GM23338 (cell line): ENCODE results near the gene DUS2. TPM values are rescaled to one million over a fixed set of nuclear protein-coding genes. Genes with fewer than 3 reads are reported as not detected.

Source experiments
- ATAC-seq: fragments of 200-7000 bp; cut with Tn5 transposase; 3 replicates; pipeline ENCODE4 v1.9.1; 2020
- DNase-seq: peaks from one replicate; pipeline ENCODE4 v3.0.0-alpha.2; 2015; ENCODE audit warnings: low spot score
- H2AFZ ChIP-seq: fragments of 200-600 bp; sonication (generic); 2 replicates; pipeline ENCODE4 v1.8.0; 2016; ENCODE audit warnings: antibody characterized with exemption, mild to moderate bottlenecking, moderate library complexity
- H3F3A ChIP-seq: fragments of 200-600 bp; sonication (generic); replicated peaks from 2 replicates; pipeline ENCODE4 v1.8.0; 2017; ENCODE audit warnings: antibody characterized with exemption, mixed run types, low read depth
- H3K27ac ChIP-seq: fragments of 200-600 bp; sonication (generic); 2 replicates; pipeline ENCODE4 v1.6.1; 2016; ENCODE audit warnings: low read depth
- H3K27me3 ChIP-seq: fragments of 200-600 bp; sonication (generic); 2 replicates; pipeline ENCODE4 v1.8.0; 2016; ENCODE audit warnings: mild to moderate bottlenecking, mixed run types, moderate library complexity; ENCODE audit not compliant: insufficient read depth
- H3K36me3 ChIP-seq: fragments of 200-600 bp; sonication (generic); 2 replicates; pipeline ENCODE4 v1.8.0; 2016; ENCODE audit warnings: mild to moderate bottlenecking; ENCODE audit not compliant: insufficient read depth
- H3K4me1 ChIP-seq: fragments of 200-600 bp; sonication (generic); 2 replicates; pipeline ENCODE4 v1.8.0; 2016; ENCODE audit warnings: mild to moderate bottlenecking, moderate library complexity; ENCODE audit not compliant: insufficient read depth
- H3K4me2 ChIP-seq: fragments of 200-600 bp; sonication (generic); 2 replicates; pipeline ENCODE4 v1.7.1; 2017; ENCODE audit warnings: mixed run types
- H3K4me3 ChIP-seq: fragments of 200-600 bp; sonication (generic); 2 replicates; pipeline ENCODE4 v1.6.1; 2016; ENCODE audit warnings: mixed run types
- H3K79me2 ChIP-seq: fragments of 200-600 bp; sonication (generic); replicated peaks from 2 replicates; pipeline ENCODE4 v1.8.0; 2017; ENCODE audit warnings: mild to moderate bottlenecking; ENCODE audit not compliant: insufficient read depth
- H3K9me2 ChIP-seq: fragments of 200-600 bp; sonication (generic); 2 replicates; pipeline ENCODE4 v1.8.0; 2017; ENCODE audit not compliant: insufficient read depth
- H4K20me1 ChIP-seq: fragments of 200-600 bp; sonication (generic); replicated peaks from 2 replicates; pipeline ENCODE4 v1.8.0; 2017; ENCODE audit warnings: mild to moderate bottlenecking; ENCODE audit not compliant: insufficient read depth
- H3K27ac Mint-ChIP-seq: 2 replicates; pipeline ENCODE4 v1.8.0; 2020; ENCODE audit warnings: inconsistent platforms, mild to moderate bottlenecking, moderate library complexity, mixed read lengths
- H3K27me3 Mint-ChIP-seq: 3 replicates; pipeline ENCODE4 v1.8.0; 2022; ENCODE audit warnings: low read depth, mild to moderate bottlenecking, moderate library complexity, mixed read lengths, inconsistent platforms; ENCODE audit not compliant: insufficient read depth, poor library complexity
- H3K36me3 Mint-ChIP-seq: 3 replicates; pipeline ENCODE4 v1.8.0; 2021; ENCODE audit warnings: low read depth, mild to moderate bottlenecking, inconsistent platforms, moderate library complexity, mixed read lengths
- H3K4me1 Mint-ChIP-seq: 3 replicates; pipeline ENCODE4 v1.8.0; 2020; ENCODE audit warnings: mild to moderate bottlenecking, inconsistent platforms, mixed read lengths
- H3K4me3 Mint-ChIP-seq: 3 replicates; pipeline ENCODE4 v1.8.0; 2021; ENCODE audit warnings: moderate library complexity, mild to moderate bottlenecking, inconsistent platforms, mixed read lengths
- H3K9me3 Mint-ChIP-seq: 3 replicates; pipeline ENCODE4 v1.8.0; 2020; ENCODE audit warnings: moderate library complexity, mild to moderate bottlenecking, inconsistent platforms, mixed read lengths
- CREB1 ChIP-seq: fragments of 250-450 bp; sonication (Bioruptor Pico); IDR thresholded peaks from 2 replicates; pipeline ENCODE4 v1.5.0; 2020; ENCODE audit warnings: low read depth, mild to moderate bottlenecking, moderate library complexity
- CTCF ChIP-seq, 2 experiments: fragments of 200-600 bp in 1 of 2; sonication (generic) in 1 of 2; conservative IDR thresholded peaks; 2 replicates each; pipeline versions ENCODE4 v1.5.1 to v1.6.1; 2016 to 2017; ENCODE audit warnings: antibody characterized with exemption in 2 of 2, low read depth in 2 of 2, mild to moderate bottlenecking in 2 of 2, moderate library complexity in 1 of 2
- ETS1 ChIP-seq: IDR thresholded peaks from 2 replicates; pipeline ENCODE4 v1.6.1; 2016; ENCODE audit warnings: antibody characterized with exemption
- EZH2 ChIP-seq: fragments of 200-600 bp; sonication (generic); IDR thresholded peaks from one replicate; pipeline ENCODE4 v1.8.0; 2017; ENCODE audit warnings: antibody characterized with exemption, mild to moderate bottlenecking, low read depth; ENCODE audit not compliant: unreplicated experiment
- EZH2phosphoT487 ChIP-seq: fragments of 200-600 bp; sonication (generic); IDR thresholded peaks from one replicate; pipeline ENCODE4 v1.8.1; 2018; ENCODE audit warnings: antibody characterized with exemption; ENCODE audit not compliant: unreplicated experiment
- JUNB ChIP-seq: IDR thresholded peaks from one replicate; pipeline ENCODE4 v1.6.1; 2016; ENCODE audit warnings: antibody characterized with exemption; ENCODE audit not compliant: unreplicated experiment
- NANOG ChIP-seq: IDR thresholded peaks from 2 replicates; pipeline ENCODE4 v1.6.1; 2016; ENCODE audit warnings: antibody characterized with exemption, borderline replicate concordance
- POLR2AphosphoS5 ChIP-seq: IDR thresholded peaks from 2 replicates; pipeline ENCODE4 v1.6.1; 2016; ENCODE audit warnings: antibody characterized with exemption, low read depth
- REST ChIP-seq: IDR thresholded peaks from one replicate; pipeline ENCODE4 v1.6.1; 2018; ENCODE audit warnings: antibody characterized with exemption; ENCODE audit not compliant: unreplicated experiment
- STAT1 ChIP-seq: IDR thresholded peaks from one replicate; pipeline ENCODE4 v1.6.1; 2016; ENCODE audit warnings: antibody characterized with exemption; ENCODE audit not compliant: unreplicated experiment
- ZNF114 ChIP-seq: fragments of 250-450 bp; sonication (Bioruptor Pico); IDR thresholded peaks from 2 replicates; pipeline ENCODE4 v1.5.0; 2020; ENCODE audit warnings: mild to moderate bottlenecking, moderate library complexity
- ZNF331 ChIP-seq: fragments of 250-450 bp; sonication (Bioruptor Pico); IDR thresholded peaks from 2 replicates; pipeline ENCODE4 v1.5.0; 2020; ENCODE audit warnings: low read depth, mild to moderate bottlenecking, moderate library complexity
- polyA plus RNA-seq: library from polyadenylated mRNA; unstranded; fragments of >200 nt; fragmentation: Nextera tagmentation; extraction: Ambion mirVana; gene quantifications from 2 replicates; pipeline ENCODE4 v1.2.1, GENCODE V29; 2016
- total RNA-seq: library from RNA; depleted of rRNA; stranded (reverse); fragments of >200 nt; shearing (Covaris generic); gene quantifications from 2 replicates; pipeline ENCODE4 v1.2.3, GENCODE V29; 2014
- TF ChIP-seq, protein P1 (sequence below): fragments of 250-450 bp; sonication (Bioruptor Pico); IDR thresholded peaks from 2 replicates; pipeline ENCODE4 v1.5.0; 2020; ENCODE audit warnings: mild to moderate bottlenecking, moderate library complexity

The DUS2 gene
- total and polyA plus RNA-seq, 2 experiments from 2014 or later, result 13.3 to 26.4 TPM

DNA sequence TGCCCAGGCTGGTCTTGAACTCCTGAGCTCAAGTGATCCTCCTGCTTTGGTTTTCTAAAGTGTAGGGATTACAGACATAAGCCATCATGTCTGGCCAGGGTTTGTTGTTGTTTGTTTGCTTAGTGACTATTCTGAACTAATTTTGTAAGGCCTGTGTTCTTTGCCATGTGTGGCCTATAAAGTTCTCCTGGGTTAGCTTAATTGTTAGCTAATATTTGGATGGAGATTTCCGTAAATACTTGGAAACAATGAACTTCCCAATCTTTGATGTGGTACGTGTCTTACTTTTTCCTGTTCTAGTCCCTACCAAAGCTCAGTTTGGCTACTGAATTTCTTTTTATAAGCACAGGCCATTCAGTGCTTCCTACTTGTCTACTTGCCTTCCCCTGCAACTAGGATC is 24.9 kb downstream of the DUS2 start (continued):
- TF ChIP-seq JUNB (no peak), EZH2 (no peak)

GRCh38 chr16:68049449-68049848 is 26.4 kb downstream of the DUS2 start:
- H3K9me2 ChIP-seq, result no peaks in the 10 kb centered on the region
- H3K27me3 ChIP-seq, result no peaks in the 10 kb centered on the region
- peaks cover 5% of the 10 kb centered on the region for H3K36me3 ChIP-seq
- no peaks in the 10 kb centered on the region for H3K79me2 ChIP-seq
- Mint-ChIP-seq H3K36me3 (peaks cover 23% of the 10 kb centered on the region), H3K4me3 (no peak overlapping the region), H3K4me1 (no peaks in the 10 kb centered on the region), H3K27ac (no peak overlapping the region), H3K27me3 (no peaks in the 10 kb centered on the region), H3K9me3 (no peaks in the 10 kb centered on the region)
- H3F3A ChIP-seq, result no peaks in the 10 kb centered on the region
- H3K4me2 ChIP-seq, result no peak overlapping the region
- no peak overlapping the region for H3K27ac ChIP-seq
- TF ChIP-seq EZH2phosphoT487, result no peak
- TF ChIP-seq JUNB, result no peak
- TF ChIP-seq REST, result no peak
- TF ChIP-seq CTCF (conservative IDR thresholded peaks at IDR 0.05; ENCODE audit: low read depth in 2 of 2), result no peak
- no peak for TF ChIP-seq NANOG
- TF ChIP-seq EZH2, result no peak
- TF ChIP-seq CREB1 (CRISPR knock-in tag), result no peak
- no peak for TF ChIP-seq ZNF114 (CRISPR knock-in tag)
- no peak for TF ChIP-seq ZNF331
- TF ChIP-seq STAT1, result no peak
- TF ChIP-seq, protein P1, sequence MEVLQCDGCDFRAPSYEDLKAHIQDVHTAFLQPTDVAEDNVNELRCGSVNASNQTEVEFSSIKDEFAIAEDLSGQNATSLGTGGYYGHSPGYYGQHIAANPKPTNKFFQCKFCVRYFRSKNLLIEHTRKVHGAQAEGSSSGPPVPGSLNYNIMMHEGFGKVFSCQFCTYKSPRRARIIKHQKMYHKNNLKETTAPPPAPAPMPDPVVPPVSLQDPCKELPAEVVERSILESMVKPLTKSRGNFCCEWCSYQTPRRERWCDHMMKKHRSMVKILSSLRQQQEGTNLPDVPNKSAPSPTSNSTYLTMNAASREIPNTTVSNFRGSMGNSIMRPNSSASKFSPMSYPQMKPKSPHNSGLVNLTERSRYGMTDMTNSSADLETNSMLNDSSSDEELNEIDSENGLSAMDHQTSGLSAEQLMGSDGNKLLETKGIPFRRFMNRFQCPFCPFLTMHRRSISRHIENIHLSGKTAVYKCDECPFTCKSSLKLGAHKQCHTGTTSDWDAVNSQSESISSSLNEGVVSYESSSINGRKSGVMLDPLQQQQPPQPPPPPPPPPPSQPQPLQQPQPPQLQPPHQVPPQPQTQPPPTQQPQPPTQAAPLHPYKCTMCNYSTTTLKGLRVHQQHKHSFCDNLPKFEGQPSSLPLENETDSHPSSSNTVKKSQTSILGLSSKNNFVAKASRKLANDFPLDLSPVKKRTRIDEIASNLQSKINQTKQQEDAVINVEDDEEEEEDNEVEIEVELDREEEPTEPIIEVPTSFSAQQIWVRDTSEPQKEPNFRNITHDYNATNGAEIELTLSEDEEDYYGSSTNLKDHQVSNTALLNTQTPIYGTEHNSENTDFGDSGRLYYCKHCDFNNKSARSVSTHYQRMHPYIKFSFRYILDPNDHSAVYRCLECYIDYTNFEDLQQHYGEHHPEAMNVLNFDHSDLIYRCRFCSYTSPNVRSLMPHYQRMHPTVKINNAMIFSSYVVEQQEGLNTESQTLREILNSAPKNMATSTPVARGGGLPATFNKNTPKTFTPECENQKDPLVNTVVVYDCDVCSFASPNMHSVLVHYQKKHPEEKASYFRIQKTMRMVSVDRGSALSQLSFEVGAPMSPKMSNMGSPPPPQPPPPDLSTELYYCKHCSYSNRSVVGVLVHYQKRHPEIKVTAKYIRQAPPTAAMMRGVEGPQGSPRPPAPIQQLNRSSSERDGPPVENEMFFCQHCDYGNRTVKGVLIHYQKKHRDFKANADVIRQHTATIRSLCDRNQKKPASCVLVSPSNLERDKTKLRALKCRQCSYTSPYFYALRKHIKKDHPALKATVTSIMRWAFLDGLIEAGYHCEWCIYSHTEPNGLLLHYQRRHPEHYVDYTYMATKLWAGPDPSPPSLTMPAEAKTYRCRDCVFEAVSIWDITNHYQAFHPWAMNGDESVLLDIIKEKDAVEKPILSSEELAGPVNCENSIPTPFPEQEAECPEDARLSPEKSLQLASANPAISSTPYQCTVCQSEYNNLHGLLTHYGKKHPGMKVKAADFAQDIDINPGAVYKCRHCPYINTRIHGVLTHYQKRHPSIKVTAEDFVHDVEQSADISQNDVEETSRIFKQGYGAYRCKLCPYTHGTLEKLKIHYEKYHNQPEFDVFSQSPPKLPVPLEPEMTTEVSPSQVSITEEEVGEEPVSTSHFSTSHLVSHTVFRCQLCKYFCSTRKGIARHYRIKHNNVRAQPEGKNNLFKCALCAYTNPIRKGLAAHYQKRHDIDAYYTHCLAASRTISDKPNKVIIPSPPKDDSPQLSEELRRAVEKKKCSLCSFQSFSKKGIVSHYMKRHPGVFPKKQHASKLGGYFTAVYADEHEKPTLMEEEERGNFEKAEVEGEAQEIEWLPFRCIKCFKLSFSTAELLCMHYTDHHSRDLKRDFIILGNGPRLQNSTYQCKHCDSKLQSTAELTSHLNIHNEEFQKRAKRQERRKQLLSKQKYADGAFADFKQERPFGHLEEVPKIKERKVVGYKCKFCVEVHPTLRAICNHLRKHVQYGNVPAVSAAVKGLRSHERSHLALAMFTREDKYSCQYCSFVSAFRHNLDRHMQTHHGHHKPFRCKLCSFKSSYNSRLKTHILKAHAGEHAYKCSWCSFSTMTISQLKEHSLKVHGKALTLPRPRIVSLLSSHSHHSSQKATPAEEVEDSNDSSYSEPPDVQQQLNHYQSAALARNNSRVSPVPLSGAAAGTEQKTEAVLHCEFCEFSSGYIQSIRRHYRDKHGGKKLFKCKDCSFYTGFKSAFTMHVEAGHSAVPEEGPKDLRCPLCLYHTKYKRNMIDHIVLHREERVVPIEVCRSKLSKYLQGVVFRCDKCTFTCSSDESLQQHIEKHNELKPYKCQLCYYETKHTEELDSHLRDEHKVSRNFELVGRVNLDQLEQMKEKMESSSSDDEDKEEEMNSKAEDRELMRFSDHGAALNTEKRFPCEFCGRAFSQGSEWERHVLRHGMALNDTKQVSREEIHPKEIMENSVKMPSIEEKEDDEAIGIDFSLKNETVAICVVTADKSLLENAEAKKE, result no peak
- no peak for TF ChIP-seq ETS1
- no peak for TF ChIP-seq POLR2AphosphoS5
- no peak overlapping the region for H3K4me3 ChIP-seq
- DNase-seq (no peak), ATAC-seq (no peak)
- H2AFZ ChIP-seq, result no peak overlapping the region
- H3K4me1 ChIP-seq, result no peaks in the 10 kb centered on the region
- H4K20me1 ChIP-seq, result no peaks in the 10 kb centered on the region
